HepG2 (cell line): ENCODE results near the gene TNKS1BP1. TPM values are rescaled to one million over a fixed set of nuclear protein-coding genes. Genes with fewer than 3 reads are reported as not detected.

Source experiments
- ATF5 ChIP-seq: sonication (generic); formaldehyde crosslinking; IDR thresholded peaks from 2 replicates; pipeline ENCODE4 v1.4.0; 2020; ENCODE audit warnings: mild to moderate bottlenecking, low read depth, missing genetic modification reagents
- CEBPB ChIP-seq: IDR thresholded peaks from 2 replicates; pipeline ENCODE4 v1.6.1; 2011; ENCODE audit warnings: low read depth, low read length, improper control_type of control experiment, borderline replicate concordance
- DBP ChIP-seq: sonication (generic); formaldehyde crosslinking; IDR thresholded peaks from 2 replicates; pipeline ENCODE4 v1.4.0; 2020; ENCODE audit warnings: missing genetic modification reagents; ENCODE audit errors: not compliant biosample characterization
- GATA4 ChIP-seq: sonication (generic); IDR thresholded peaks from 2 replicates; pipeline ENCODE4 v1.6.1; 2016; ENCODE audit warnings: antibody characterized with exemption, low read depth, borderline replicate concordance
- NAIF1 ChIP-seq: sonication (generic); formaldehyde crosslinking; IDR thresholded peaks from 2 replicates; pipeline ENCODE4 v1.5.0; 2020; ENCODE audit warnings: mild to moderate bottlenecking, missing genetic modification reagents, borderline replicate concordance
- POLR2G ChIP-seq: fragments of 200-400 bp; formaldehyde crosslinking; IDR thresholded peaks from 2 replicates; pipeline ENCODE4 v1.6.1; 2018; ENCODE audit warnings: mild to moderate bottlenecking, low read depth, low read length, moderate library complexity
- SAP130 ChIP-seq: IDR thresholded peaks from 2 replicates; pipeline ENCODE4 v1.6.1; 2016; ENCODE audit warnings: low read depth
- TAF15 ChIP-seq: fragments of 200-400 bp; formaldehyde crosslinking; IDR thresholded peaks from one replicate; pipeline ENCODE4 v1.6.1; 2018; ENCODE audit warnings: mild to moderate bottlenecking, low read depth, low read length; ENCODE audit not compliant: poor library complexity, severe bottlenecking
- YEATS4 ChIP-seq: sonication (generic); formaldehyde crosslinking; IDR thresholded peaks from 2 replicates; pipeline ENCODE4 v1.4.0; 2020; ENCODE audit warnings: missing genetic modification reagents, borderline replicate concordance
- ZBTB25 ChIP-seq: IDR thresholded peaks from 2 replicates; pipeline ENCODE4 v1.6.1; 2018; ENCODE audit warnings: missing genetic modification reagents
- ZBTB43 ChIP-seq: sonication (generic); formaldehyde crosslinking; conservative IDR thresholded peaks from 2 replicates; pipeline ENCODE4 v1.4.0; 2020; ENCODE audit warnings: missing genetic modification reagents
- ZNF121 ChIP-seq: sonication (generic); formaldehyde crosslinking; IDR thresholded peaks from 2 replicates; pipeline ENCODE4 v1.5.0; 2020; ENCODE audit warnings: mild to moderate bottlenecking, missing genetic modification reagents
- ZNF432 ChIP-seq: sonication (generic); formaldehyde crosslinking; IDR thresholded peaks from 2 replicates; pipeline ENCODE4 v1.5.0; 2020; ENCODE audit warnings: missing genetic modification reagents, mild to moderate bottlenecking, borderline replicate concordance
- ZNF580 ChIP-seq: IDR thresholded peaks from 2 replicates; pipeline ENCODE4 v1.6.1; 2016; ENCODE audit warnings: low read depth, borderline replicate concordance
- ZNF75D ChIP-seq: sonication (generic); formaldehyde crosslinking; IDR thresholded peaks from 2 replicates; pipeline ENCODE4 v1.8.1; 2023; ENCODE audit warnings: missing genetic modification reagents, mild to moderate bottlenecking, borderline replicate concordance
- ZSCAN25 ChIP-seq: sonication (generic); formaldehyde crosslinking; IDR thresholded peaks from 2 replicates; pipeline ENCODE4 v1.8.0; 2022; ENCODE audit warnings: mild to moderate bottlenecking, missing genetic modification reagents
- polyA plus RNA-seq, 8 experiments: library from polyadenylated mRNA; depleted of rRNA in 3 of 8; stranded (reverse) in 7 of 8; unstranded in 1 of 8; fragments of >200 nt; fragmentation: Illumina TruSeq in 4 of 8; extraction: Trizol in 4 of 8; gene quantifications; 2 replicates each; pipeline versions ENCODE4 v1.2.1 to v1.2.3, GENCODE V29; 2011 to 2016; ENCODE audit warnings: low read depth in 4 of 8, missing spikeins in 1 of 8, mixed read lengths in 1 of 8; ENCODE audit not compliant: insufficient read depth in 1 of 8
- total RNA-seq, 5 experiments: library from RNA; depleted of rRNA; stranded (reverse); fragments of >200 nt; fragmentation: Illumina TruSeq; extraction: Trizol; gene quantifications; 2 replicates each; pipeline ENCODE4 v1.2.3, GENCODE V29; 2016; ENCODE audit warnings: low read depth in 1 of 5
- TF ChIP-seq, protein P1 (sequence below): fragments of 450-650 bp; IDR thresholded peaks from 2 replicates; pipeline ENCODE4 v1.6.1; 2017
- TF ChIP-seq, protein P2 (sequence below): sonication (generic); formaldehyde crosslinking; IDR thresholded peaks from 2 replicates; pipeline ENCODE4 v1.5.1; 2020; ENCODE audit warnings: mild to moderate bottlenecking, missing genetic modification reagents, moderate library complexity
- TF ChIP-seq, protein P3 (sequence below): sonication (generic); formaldehyde crosslinking; IDR thresholded peaks from 2 replicates; pipeline ENCODE4 v1.4.0; 2020; ENCODE audit warnings: missing genetic modification reagents, borderline replicate concordance

The TNKS1BP1 gene
- total and polyA plus RNA-seq, 2 of the 13 experiments (the other 11 are each of a cell fraction or from before 2014, with no cell fraction given), result 13.7 to 15.0 TPM

- TF ChIP-seq TAF15 (peak; percentile 71), YEATS4 (CRISPR knock-in tag) (peak; percentile 84), ZNF580 (CRISPR knock-in tag) (peak; percentile 35; the same call in 1 of the 2 replicates), DBP (CRISPR knock-in tag) (no peak), ZBTB43 (peak; percentile 56; the same call in 1 of the 2 replicates), ZNF121 (CRISPR knock-in tag) (no peak), CEBPB (peak; percentile 92), ZBTB25 (CRISPR knock-in tag) (peak; percentile 90), NAIF1 (CRISPR knock-in tag) (no peak), GATA4 (no peak), SAP130 (CRISPR knock-in tag) (peak; percentile 54), ZNF432 (no peak), ATF5 (CRISPR knock-in tag) (no peak), POLR2G (peak; percentile 79; the same call in 1 of the 2 replicates), ZSCAN25 (0 out of 2 replicates have a peak, but pooled peaks have one; percentile 19), ZNF75D (CRISPR knock-in tag) (no peak)
- TF ChIP-seq, protein P1, sequence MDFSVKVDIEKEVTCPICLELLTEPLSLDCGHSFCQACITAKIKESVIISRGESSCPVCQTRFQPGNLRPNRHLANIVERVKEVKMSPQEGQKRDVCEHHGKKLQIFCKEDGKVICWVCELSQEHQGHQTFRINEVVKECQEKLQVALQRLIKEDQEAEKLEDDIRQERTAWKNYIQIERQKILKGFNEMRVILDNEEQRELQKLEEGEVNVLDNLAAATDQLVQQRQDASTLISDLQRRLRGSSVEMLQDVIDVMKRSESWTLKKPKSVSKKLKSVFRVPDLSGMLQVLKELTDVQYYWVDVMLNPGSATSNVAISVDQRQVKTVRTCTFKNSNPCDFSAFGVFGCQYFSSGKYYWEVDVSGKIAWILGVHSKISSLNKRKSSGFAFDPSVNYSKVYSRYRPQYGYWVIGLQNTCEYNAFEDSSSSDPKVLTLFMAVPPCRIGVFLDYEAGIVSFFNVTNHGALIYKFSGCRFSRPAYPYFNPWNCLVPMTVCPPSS, result no peak
- TF ChIP-seq, protein P2, sequence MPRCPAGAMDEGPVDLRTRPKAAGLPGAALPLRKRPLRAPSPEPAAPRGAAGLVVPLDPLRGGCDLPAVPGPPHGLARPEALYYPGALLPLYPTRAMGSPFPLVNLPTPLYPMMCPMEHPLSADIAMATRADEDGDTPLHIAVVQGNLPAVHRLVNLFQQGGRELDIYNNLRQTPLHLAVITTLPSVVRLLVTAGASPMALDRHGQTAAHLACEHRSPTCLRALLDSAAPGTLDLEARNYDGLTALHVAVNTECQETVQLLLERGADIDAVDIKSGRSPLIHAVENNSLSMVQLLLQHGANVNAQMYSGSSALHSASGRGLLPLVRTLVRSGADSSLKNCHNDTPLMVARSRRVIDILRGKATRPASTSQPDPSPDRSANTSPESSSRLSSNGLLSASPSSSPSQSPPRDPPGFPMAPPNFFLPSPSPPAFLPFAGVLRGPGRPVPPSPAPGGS (CRISPR knock-in tag), result no peak; the same call in 1 of the 2 replicates
- TF ChIP-seq, protein P3, sequence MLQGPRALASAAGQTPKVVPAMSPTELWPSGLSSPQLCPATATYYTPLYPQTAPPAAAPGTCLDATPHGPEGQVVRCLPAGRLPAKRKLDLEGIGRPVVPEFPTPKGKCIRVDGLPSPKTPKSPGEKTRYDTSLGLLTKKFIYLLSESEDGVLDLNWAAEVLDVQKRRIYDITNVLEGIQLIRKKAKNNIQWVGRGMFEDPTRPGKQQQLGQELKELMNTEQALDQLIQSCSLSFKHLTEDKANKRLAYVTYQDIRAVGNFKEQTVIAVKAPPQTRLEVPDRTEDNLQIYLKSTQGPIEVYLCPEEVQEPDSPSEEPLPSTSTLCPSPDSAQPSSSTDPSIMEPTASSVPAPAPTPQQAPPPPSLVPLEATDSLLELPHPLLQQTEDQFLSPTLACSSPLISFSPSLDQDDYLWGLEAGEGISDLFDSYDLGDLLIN (CRISPR knock-in tag), result no peak
These were observed at the start of gene TNKS1BP1 (continued) for GRCh38 chr11:57324886-57325734.
